ENCODE results near the gene AFG3L2.
A peak's percentile ranks its signal among the peaks of the same experiment; 100 is the strongest.

The AFG3L2 gene

DNA sequence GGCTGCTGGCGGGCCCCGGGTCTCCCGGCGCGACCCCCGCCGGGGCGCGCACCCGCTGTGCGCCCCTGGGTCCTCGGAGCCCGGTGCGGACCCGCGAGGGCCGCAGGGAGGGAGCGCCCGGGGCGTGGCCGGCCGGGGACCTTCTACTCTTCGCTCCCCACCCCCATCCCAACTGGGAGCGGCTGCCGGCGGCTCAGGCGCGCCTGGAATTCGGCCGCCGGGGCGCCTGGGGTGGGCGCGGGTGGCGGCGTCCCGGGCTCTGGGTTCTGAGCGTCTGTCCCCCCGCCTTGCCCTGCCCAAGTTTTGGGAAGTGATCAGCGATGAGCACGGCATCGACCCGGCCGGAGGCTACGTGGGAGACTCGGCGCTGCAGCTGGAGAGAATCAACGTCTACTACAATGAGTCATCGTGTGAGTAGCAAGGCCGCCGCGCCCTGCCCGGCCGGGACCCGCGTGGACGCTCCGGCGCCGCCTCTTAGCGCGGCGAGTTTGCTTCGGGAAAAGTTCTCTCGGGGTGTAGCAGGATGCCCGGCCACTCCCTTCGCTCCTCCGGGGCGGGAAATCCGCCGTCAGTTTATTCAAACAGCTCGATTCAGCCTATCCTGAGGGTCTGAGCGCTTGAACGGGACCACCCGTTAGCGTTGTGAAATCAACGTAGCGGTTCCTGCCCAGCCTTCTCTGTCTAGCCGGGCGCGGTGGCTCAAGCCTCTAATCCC, 68.5 kb downstream of the AFG3L2 start:
- DNase-seq (ENCODE audit: extremely low spot score, insufficient read length, low read depth) (no peak), FAIRE-seq (peak; percentile 55)

DNA sequence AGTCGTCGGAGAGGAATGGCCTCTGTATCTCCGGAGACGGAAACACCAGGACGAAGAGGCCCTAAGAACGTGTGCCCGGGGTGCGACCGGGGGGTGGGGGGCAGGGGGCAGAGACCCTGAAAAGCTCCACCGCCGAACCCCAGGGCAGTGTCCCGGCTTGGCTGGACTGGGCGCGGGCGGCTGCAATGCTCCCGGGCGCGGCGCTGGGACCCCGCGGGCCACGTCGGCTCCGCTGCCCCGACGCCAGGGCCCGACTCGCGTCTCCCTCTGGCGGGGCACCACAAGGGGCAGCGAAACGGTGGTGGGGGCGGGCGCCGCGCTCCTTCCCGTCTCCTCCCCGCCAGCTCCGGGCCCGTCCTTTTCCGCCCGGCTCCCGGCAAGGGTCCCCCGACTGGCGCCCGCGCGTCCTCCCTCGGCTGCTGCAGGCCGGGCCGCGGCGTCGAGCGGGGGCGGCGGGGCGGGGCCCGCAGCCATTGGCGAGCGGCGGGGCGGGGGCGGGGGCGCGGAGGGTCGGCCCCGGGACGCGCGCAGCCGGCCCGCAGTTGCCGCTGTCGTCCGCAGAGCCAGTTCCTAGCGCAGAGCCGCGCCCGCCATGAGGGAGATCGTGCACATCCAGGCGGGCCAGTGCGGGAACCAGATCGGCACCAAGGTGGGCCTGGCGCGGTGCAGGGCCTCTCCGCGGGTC, 69.2 kb downstream of the AFG3L2 start, which contains the start of gene TUBB6:
Gene TUBB6 (plus strand): TSS at position 541 of the 685 bp plus-strand sequence. CDS start 52 bp downstream, at position 593.
- FAIRE-seq (no peak), DNase-seq (ENCODE audit: extremely low spot score, insufficient read length, low read depth) (peak; percentile 59)

DNA sequence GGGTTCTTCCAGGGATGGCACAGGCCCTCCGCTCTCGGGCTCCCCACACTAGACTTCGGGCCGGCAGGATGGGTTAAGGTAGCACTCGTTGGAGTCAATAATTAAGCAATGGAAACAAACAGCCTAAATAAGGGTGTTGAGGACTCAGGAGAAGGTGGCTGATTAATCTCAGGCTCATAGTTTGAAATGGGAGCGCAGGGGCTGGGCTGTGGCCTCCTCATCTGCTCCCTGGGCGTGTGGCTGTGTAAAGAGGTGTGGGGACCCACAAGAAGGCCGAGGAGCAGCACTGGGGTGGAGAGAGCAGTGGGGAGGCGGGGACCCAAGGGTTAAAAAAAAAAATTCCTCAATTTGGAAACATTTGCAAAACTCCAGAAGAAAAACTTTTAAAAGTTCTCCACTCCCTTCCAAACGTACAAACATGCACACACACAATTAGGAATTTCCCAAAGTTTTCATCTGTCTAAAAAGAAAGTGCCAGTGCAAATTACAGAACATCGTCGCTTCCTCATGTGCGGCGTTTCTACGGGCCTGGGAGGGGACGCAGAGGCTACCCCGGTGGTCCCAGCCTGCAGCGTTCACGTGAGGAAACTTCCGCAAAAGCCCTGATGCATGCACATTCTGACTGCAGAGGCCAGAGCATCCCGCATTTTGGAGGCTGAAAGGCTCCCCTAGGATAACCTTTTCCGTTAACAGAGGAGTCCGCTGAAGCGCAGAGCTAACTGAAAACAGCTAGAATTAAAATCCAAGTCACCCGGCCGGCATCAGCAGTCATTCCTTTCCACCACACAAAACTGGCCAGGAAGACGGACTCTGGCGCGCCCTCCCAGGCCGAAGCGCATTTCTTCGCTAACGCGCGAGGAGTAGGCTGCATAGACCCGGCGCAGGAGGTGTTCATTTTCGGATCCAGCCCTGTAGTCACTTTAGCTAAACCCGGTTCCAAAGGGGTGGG, 70.0 kb downstream of the AFG3L2 start:
- FAIRE-seq: no peak
- no peak for DNase-seq (ENCODE audit: extremely low spot score, insufficient read length, low read depth)

DNA sequence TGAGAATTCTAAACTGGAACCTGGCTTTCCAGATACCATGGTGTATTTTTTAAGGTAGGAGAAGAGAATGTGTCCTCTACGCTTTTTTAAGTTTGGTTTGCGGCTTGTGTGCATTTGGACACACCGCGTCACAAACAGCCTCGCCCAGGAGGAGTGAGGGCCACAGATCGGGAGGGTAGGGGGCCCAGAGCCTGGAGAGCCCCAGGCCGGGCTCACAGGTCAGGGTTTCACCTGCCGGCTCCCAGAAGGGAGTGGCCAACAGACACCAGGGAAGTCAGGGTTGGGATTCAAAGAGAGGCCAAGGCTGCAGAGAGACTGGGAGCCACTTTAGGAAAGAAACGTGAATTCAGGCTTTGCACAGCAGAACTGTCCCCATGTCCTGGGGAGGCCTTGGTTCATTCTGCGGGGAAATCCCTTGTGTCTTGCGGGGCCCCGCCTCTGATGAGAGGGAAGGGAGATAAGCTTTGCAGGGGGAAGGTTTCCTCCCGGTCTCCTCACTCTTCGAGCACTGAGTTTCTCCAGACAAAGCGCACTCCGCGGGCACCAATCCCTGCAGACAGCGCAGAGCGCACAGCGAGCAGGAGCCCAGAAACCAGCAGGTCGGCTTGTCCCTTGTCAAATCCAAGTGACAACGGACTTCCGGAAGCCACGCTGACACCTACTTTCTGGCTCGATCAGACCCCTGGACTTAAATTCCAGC, 70.9 kb downstream of the AFG3L2 start:
- DNase-seq (ENCODE audit: extremely low spot score, insufficient read length, low read depth): no peak
- FAIRE-seq: no peak

DNA sequence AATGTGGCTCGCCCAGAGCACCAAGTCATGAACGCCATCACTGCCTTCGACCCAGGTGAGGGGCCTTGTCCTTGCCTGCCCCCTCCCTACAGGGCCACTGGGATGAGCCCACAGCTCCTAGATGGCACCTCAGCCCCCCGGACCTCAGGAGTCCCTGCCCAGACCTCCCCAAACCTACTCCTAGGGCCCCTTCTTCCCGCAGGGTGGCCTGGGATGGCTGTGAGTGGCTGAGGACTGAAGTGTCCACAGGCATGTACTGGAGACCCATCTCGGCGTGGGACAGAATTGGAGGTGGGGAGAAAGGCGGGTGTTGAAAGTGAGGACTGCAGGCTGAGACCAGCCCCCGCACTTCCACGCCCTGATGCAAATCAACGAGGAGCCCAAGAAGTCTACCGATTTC, 71.8 kb downstream of the AFG3L2 start:
- FAIRE-seq: no peak
- no peak for DNase-seq (ENCODE audit: extremely low spot score, insufficient read length, low read depth)

DNA sequence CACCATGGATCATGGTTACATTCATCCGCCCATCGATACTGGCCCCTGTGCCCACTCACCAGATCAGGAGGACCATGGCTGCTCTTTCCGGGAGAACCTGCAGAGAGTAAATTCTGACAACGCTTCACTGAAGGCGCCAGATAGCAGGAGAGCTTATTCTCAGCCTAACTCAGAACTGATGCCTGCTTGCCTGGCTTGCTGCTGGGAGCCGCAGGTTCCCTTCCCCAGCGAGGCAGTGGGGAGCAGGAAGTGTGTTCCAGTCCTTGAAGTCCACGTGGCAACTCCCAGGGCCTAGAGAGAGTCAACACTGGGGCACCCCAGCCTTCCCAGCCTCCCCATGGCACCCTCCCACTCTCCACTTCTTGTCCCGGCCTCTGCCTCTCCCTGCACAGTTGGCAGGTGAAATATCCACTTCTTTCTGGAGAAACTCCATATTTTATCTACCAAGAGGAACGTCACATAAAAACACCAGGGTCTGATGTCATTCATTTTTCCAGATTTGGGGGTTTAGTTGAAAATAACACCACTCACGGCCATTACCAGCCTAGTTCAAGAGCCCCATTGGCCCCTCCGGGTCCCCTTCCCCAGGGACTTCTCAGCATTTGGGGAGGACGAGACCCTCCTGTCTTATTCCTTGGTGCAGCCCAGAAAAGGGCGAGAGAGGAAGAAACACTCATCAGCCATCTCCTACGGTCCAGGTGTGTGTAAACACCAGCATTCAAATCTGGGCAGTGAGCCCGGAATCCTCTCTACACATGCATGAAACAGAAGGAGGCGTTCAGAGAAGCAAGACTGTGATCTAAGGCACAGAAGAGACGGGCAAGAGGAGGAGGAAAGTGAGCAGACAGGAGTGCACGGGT, 72.4 kb downstream of the AFG3L2 start:
- DNase-seq (ENCODE audit: extremely low spot score, insufficient read length, low read depth) (no peak), FAIRE-seq (no peak)

DNA sequence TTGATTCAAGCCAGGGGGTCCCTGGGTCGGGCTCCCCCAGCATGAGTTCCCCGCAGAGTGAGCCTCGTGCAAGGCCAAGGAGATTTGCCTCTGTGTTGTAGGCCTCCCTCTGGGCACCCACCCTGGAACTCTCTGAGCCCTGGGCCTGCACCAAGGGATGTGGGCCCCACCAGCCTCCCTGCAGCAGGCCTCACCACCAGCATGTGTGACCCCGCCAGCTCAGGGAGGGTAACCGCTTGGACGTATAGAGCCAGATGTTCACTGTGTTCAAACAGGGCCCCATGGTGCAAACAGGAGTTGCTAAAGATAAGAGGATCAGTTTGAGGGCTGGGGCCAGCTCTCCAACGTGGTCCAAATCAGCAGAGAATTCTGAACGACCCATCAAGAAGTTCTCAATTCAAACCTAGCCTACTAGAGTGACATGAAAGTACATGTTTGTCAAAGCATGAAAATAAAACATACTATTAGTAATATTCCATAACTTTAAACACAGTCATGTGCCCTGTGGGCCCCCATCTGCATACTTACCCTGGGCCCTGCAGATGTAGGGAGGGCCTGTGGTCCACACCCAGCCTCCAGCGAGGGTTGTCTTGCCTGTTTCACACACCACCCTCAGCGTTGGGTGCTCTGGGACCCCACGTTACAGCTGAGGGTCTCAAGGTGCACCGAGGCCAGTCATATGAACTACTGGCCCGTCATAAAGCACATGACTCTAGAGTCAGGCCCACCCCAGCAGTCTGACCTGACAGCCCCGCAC, 74.5 kb downstream of the AFG3L2 start:
- no peak for FAIRE-seq
- DNase-seq (ENCODE audit: extremely low spot score, insufficient read length, low read depth): no peak

DNA sequence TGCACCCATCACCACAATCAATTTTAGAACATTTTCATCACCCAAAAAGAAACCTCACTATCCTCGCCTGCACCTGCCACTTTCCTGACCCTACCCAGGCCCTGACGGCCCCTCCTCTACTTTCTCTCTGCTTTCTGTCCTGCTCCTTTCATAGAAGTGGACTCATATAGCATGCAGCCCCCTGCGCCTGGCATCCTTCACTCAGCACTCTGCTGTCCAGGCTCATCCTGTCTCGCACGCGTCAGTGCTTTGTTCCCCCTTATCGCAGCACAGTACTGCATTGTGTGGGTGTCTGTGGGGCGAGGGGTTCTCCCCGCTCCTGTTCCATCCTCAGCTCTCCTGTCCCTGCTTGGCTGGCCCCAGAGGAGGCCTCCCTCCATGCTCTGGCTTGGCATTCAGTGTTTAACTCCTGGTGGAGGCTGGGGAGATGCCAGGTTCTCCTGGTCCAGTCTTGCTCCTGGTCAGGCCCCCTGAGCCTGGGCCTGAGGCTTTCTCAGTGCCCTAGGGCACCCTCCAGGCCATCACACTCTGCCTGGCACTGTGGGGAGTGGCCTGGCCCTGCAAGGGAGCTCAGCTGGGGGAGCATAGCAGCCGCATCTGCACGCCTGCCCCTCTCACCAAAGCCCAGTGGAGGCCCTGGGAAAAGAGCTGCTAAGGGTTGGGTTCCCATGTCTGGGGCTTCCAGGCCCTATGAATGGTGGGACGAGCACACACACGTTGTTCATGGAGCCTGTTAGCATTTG, 75.6 kb downstream of the AFG3L2 start:
- FAIRE-seq: no peak
- DNase-seq (ENCODE audit: extremely low spot score, insufficient read length, low read depth): no peak

DNA sequence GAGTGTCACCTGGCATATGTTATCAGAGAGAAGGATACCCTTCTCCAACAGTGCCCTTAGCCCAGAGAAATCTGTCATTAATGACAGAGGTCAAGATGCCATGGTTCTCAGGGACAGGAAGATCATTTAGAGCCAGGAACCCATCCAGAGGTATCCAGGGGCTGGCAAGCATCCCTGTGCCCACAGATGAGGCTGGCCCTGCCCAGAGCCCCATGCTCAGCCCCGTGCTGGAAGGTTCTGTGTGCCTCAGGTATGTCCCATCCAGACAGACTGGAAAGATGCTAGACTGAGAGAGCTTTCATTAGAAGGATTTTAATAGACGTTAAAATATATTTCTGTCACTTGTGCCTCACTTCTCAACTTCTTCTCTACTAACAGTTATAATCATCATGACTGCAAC, 77.2 kb downstream of the AFG3L2 start:
- DNase-seq (ENCODE audit: extremely low spot score, insufficient read length, low read depth) (no peak), FAIRE-seq (no peak)

DNA sequence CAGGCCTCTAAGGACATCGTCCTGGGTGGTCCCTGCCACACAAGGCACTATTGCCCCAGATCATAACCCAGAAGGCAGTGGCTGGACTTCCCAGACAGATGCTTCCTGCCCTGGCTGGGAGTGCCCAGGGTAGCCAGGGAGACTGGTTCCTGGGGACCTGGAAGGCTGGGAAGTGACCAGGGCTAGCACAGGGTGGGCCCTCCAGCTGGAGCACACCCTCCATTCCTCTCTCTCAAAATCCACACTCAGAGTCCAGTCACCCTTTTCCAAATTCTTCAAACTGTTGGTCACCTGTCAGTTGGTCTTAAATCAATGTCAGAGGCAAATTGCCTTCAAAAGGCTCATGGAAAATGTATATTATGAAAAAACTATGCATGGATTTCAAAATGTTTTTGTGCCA, 80.6 kb downstream of the AFG3L2 start:
- DNase-seq (ENCODE audit: extremely low spot score, insufficient read length, low read depth) (no peak), FAIRE-seq (no peak)

DNA sequence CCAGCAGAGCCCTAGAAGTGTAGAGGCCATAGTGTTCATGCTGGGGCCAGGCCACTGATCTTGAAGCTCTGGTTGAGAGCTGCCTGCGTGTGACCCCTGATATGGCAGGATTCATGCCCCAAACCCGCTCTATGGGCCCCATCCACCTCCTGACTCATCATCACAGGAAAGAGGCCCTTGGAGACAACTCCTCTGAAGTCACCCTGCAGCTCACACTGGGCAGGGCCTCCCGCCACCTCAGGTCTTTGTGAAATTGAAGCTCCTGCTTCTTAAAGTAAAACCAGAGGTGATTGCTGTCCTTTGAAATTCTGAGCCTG, 81.0 kb downstream of the AFG3L2 start:
- FAIRE-seq (no peak), DNase-seq (ENCODE audit: extremely low spot score, insufficient read length, low read depth) (no peak)

DNA sequence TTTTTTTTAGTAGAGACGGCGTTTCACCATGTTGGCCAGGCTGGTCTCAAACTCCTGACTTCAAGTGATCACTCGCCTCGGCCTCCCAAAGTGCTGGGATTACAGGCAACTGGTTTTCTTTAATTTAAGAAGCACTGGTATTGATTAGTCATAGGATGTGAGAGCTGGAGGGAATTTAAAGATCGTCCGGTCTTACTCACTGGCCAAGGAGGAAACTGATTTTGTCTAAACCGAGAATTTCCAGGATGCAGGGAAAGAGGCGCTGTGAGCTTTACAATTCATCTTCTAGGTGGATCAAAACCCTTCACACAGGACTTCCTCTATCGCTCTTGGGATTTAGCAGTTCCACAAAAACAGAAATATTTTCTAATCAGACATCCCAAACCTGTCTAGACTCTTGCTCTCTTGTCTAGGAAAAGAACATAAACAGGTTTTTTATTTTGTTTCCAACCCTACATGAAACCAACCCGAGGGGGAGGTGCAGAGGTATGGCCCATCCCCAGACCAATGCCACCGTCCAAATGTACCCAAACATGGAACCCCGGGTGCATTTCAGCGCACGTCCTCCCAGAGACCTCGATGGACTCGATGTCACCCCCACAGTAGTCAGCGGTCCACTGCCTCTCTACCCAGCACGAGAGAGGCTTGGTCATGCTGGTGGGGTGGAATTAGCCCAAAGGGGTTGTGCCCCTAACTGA, 81.5 kb downstream of the AFG3L2 start:
- FAIRE-seq: no peak
- DNase-seq (ENCODE audit: extremely low spot score, insufficient read length, low read depth): no peak

DNA sequence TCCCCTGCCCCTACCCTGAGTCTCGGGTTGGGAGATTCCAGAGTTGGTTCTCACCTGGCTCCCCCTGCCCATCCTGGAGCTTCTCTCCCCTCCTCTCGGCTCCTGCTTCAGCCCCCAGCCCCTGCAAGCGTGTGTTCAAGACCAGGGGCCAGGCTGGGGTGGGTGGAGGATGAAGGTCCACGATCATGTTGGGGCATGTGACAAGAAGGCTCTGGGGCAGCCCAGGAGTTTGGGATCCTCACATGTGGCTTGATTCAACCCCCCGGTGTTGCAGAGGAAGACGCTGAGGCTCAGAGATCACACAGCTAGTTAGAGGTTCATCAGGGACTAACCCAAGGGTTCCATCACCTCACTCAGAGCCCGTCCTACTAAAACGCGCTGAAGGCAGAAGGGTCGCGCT, 83.2 kb downstream of the AFG3L2 start:
- DNase-seq (ENCODE audit: extremely low spot score, insufficient read length, low read depth) (no peak), FAIRE-seq (no peak)

DNA sequence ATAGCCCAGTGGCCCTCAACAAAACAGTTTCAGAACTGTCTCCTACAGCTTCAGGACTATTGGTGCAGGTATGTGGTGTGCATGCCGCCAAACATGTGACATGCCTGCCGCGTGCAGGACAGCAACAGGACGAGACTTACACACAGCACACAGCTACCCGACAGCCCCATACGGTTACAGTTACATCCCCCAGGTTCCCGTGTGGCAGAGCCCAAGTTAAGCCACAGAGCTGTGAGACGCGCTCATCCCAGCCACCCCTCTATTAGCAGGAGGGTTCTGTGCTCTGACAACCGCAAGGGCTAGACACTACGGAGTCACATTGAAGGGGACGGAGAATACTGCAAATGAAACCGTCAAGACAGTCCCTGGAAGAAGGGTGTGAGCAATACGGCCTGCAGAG, 85.3 kb downstream of the AFG3L2 start:
- DNase-seq (ENCODE audit: extremely low spot score, insufficient read length, low read depth) (no peak), FAIRE-seq (no peak)

DNA sequence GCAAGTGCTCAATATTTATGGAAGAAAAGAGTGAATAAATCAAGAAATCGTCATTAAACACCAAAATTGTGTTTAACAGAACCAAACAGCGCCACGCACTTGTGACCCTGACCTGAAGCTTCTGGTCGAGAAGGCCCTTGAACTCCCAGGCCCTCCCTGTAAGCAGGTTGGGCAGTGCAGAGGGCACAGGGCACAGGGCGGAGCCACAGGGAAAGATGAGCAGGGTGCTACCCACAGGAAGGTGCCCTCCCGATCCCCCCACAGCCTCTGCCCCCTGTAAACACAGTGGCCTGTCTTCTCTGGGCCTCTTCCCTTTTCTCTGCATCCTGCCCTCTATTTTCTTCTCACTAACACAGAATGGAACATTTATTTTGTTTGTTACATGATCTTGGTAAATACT, 85.9 kb downstream of the AFG3L2 start:
- no peak for FAIRE-seq
- DNase-seq (ENCODE audit: extremely low spot score, insufficient read length, low read depth): no peak

DNA sequence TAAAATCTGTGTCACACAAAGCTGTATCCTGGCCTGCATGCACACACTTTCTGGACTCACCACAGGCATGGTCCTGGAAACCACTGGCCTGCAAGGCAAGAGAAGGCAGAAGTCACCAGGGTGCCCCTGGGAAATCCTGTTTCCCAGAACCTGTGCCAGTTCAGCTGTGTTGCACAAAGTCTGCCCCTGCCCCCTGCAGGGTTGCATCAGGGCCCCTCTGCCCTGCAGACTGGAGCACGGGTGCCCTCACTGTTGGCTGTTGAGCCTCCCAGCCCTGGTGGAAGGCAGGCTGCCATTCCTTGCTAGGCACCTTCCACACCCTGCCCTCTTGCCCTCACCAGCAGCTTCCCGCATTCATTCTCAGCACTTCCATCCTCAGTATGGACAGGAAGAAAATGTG, 86.9 kb downstream of the AFG3L2 start:
- FAIRE-seq: no peak
- DNase-seq (ENCODE audit: extremely low spot score, insufficient read length, low read depth): no peak

DNA sequence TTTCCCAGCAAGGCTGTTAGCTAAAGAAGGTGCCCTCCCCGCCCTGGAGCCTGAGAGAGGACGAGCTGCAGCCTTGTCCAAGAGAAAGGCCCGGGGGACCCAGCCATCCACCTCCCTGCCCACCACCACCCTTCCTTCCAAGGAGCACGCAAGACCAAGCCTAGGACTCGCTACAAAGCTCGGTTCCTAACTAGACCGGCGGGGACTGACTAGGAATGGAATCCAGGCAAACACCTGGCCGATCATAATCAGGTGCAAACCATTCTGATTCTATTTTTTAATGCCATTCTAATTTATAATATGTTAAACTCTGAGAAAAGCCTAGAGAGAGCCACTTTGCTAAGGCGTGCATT, 88.6 kb downstream of the AFG3L2 start:
- FAIRE-seq: no peak

More for the DNA sequence above, 88.6 kb downstream of the AFG3L2 start:
- no peak for DNase-seq (ENCODE audit: extremely low spot score, insufficient read length, low read depth)

All from GM18507 (cell line).